AG08395 (cell line): ENCODE data around the gene ACTR1A.
A peak's percentile ranks its signal among the peaks of the same experiment; 100 is the strongest.

ENCODE experiments used
- DNase-seq: peaks from one replicate; pipeline ENCODE4 v3.0.0; 2012; ENCODE audit warnings: mixed read lengths, low spot score

ACTR1A gene

DNA sequence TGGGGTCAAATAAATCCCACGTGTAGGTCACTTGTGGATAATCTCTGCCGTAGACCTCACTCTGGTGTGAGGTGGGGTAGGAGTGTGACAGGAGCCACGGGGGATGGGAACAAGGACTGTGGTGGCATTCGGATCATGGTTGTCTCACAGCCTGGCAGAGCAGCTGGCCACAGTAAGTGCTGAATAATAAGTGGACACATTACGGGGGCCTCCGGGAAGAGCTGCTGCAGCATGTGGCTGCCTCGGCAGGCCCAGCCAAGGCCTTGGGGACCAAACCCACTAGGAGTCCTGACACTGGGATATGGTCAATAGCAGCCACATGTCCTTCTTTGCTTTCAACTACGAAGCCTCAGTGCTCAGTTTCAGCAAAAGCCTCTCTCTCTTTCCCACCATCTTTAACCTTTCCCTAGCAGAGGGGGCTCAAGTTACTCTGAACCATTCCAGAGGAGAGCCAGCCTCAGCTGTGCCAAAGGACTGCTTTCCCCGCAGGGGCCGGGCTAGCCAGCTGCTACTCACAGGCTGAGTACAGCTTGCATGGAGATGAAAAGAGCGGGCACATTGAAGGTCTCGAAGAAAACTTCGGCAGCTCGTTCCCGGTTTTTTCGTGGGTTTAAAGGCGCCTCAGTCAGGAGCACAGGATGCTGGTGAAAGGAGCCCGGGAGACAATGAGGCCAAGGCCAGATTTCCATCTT, 17.3 kb downstream of the ACTR1A start:
- DNase-seq, result no peak

DNA sequence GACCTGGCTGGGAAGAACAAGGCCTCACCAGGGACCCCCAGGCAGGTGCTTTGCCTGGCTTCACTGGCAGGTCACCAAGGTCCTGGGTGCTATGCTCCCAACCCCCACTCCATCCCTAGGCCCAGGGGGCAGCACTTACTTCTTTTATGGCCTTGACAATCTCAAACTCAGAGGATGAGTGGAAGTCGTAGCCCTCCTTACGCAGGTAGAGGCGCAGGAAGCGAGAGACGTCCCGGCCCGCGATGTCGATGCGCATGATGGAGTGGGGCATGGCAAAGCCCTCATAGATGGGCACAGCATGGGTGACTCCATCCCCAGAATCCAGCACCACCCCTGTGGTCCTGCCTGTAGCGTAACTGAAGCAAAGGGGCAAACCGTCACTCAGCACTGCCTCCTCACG, 18.5 kb downstream of the ACTR1A start:
- DNase-seq, result no peak

DNA sequence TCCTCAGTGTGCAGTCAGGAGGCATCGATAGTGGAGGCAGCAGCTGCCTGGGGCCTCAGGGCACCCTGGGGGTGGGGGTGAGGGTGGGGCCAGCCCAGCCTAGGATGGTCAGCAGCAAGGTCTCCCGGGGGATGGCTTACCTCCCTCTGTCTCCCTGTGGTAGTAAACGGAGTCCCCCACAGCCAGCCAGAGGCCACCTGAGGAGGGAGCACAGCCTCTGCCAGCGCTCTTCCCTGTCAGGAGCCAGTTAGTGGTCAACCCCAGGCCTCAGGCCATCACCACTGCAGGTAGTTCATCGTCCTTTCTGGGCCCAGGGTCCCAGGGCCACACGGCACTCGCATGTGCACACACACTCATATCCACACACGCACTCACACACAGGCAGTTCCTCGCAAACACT, 22.1 kb downstream of the ACTR1A start:
- no peak for DNase-seq

DNA sequence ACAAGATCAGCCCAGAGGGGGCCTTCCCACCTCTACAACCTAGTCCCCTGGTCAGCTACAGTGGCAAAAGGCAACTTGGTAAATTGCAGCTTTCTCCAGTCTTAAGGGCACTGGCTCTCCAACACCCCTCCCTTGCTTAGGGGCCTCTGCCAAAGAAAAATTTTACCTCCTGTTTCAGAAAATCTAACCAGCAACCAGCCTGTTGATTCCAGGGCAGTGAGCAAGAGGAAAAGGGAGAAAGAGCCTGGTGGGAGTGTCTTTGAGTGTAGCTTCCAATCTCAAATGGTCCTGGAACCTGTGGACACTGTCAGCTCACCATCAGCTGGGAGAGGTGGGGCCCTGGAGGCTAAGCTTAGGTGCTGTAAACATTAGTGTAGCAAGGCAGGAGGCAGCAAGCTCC, 22.9 kb downstream of the ACTR1A start:
- no peak for DNase-seq

DNA sequence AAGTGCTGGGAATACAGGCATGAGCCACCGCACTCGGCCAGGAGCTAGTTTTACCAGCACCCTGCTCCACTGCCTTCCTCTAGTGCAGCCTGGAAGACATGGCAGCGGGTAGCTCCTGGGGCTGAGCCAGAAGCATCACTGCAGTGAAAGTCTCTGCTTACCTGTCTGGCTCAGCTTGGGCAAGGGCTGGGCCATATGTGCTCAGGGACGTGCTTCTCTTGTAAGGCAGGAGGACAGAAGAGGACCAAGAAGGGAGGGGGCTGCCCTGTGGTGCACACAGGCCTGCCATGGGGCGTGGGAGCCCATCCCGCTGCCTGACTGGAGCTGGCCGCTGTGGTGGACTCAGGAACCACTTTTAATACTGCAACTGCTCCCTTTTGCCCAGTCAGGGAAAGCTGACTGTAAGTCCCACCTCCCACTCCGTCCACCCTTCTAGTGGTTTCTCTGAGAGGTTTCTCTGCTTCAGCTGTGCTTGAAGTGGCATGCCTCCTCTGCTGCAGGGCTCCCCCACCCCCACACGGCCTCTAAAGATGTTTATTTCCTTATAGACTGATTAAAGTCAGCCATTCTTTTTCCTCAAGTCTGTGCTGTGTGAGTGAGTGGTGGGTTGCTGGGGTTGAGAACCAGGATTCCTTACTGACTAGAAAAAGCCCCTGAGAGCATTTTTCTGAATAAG, 25.9 kb downstream of the ACTR1A start:
- no peak for DNase-seq

DNA sequence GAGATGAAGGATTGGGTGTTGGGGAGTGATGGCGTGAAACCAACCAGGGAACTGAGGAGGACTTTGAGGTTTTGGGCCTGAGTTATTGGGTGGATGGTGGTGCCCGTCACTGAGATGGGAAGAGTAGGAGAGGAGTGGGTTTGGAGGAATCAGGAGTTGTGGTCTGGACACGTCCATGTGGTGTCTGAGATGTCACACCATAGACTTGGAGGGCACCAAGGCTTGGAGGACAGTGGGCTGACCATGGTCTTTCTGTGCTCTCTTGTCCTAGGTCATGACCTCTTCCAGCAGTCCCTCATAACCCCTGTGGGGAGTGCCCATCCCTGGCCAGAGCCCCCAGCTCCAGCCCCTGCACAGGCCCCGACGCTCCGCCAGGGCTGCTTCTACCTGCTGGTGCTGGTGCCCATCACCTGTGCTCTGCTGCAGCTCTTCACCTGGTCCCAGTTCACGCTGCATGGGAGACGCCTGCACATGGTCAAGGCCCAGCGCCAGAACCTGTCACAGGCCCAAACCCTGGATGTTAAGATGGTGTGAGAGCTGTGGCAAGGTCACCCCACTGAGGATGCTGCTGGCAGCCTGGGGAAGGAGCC, 27.0 kb downstream of the ACTR1A start:
- DNase-seq, result no peak

DNA sequence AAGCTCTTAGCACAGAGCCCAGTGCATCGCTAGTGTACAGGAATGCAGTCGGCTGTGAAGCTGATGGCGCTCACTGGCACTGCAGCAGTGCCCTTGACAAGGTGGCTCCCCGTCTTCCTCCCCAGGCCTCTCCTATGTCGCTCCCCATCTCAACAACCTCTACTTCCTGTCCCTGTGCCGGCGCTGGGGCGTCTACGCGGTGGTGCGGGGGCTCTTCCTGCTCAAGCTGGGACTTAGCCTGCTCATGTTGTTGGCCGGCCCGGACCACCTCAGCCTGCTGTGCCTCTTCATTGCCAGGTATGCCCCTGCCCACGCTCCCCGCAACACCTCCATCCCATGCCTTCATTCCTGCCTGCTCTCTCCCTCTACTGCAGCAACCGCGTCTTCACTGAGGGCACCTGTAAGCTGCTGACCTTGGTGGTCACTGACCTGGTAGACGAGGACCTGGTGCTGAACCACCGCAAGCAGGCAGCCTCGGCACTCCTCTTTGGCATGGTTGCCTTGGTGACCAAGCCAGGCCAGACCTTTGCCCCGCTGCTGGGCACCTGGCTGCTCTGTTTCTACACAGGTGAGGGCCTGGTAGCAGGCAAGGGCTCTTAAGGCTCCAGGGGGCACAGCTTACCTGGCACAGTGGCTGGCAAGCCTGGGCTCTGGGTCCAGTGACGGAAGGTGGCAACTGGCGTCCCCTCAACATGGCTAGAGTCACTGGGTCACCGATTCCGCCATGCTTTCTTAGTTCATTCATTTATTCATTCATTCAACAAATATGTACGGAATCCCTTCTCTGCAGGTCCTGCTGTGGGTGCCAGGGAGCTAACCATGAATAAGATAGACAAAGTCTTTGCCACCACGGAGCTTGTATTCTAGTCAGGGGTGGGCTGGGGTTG, 28.8 kb downstream of the ACTR1A start:
- no peak for DNase-seq

DNA sequence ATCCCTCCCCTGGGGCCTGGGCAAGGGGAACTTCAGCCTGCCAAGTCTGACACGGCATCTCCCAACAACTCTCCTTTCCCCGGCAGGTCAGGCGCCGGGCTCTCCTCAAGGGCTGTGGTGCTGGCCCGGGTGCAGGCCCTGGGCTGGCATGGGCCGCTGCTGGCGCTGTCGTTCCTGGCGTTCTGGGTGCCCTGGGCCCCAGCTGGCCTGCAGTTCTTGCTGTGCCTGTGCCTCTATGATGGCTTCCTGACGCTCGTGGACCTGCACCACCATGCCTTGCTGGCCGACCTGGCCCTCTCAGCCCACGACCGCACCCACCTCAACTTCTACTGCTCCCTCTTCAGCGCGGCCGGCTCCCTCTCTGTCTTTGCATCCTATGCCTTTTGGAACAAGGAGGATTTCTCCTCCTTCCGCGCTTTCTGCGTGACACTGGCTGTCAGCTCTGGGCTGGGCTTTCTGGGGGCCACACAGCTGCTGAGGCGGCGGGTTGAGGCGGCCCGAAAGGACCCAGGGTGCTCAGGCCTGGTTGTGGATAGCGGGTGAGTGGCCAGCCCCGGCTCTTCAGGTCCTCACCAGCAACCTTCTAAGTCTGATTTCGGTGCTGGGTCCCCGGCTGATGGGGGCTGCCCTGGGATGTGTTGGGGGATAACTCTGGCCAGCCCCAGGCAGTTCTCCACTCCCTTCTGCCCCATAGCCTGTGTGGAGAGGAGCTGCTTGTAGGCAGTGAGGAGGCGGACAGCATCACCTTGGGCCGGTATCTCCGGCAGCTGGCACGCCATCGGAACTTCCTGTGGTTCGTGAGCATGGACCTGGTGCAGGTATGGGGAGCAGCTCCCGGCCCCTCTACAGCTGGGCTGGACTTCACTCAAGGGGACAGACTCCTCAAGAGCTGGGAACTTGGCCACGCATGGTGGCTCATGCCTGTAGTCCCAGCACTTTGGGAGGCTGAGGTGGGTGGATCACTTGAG, 31.6 kb downstream of the ACTR1A start:
- no peak for DNase-seq

DNA sequence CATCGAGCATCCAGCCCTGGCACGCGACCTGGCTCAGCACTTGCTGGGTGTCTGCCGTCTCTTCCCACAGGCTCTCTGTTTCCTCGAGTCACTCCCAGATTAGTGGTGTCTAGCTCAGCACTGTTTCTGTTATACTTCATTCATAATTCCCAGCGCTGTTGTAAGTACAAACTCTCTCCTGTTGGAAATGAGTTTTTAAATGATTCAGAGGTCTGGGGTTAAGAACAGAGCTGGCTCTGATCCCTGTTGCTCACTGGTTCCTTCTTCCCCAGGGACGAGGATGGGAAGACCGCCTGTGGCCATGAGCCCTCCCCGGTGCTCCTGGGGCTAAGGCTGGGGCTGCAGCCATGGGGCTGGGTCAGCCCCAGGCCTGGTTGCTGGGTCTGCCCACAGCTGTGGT, 33.8 kb downstream of the ACTR1A start:
- DNase-seq, result no peak

DNA sequence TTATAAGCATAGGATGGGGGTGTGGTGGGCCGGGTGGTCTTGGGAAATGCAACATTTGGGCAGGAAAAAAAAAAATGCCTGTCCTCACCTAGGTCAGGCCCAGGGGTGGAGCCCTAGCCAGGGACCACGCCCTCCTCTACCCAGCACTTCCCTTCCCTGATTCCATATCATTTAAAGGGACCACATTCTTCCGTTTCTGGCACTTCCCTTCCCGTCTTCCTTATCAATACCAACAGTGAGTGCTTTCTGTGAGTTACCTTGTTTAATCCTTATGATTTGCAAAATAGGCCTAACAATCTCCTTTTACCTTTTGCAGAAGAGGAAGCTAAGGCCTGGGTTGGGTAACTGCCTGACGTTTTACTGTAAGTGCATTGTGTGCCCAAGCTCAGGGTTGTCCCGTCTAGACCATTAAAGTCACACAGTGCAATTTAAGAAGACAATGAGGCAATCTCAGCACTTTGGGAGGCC, 34.5 kb downstream of the ACTR1A start:
- DNase-seq, result no peak

DNA sequence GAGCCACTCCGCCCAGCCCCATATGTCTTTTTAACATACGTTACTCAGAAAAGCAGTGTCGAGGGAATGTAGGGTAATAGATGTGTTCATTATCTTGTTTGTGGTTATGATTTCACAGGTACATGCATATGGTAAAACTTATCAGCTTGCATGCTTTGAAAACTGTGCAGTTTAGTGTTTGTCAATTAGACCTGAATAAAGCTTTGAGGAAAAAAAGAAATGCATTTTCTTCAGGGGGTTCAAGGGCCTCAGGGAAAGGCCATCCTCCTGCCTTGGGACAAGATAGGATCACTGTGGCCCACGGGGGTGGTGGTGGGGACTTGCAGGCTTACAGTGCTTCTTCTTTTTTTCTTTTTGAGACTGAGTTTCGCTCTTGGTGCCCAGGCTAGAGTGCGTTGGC, 35.2 kb downstream of the ACTR1A start:
- DNase-seq, result no peak

DNA sequence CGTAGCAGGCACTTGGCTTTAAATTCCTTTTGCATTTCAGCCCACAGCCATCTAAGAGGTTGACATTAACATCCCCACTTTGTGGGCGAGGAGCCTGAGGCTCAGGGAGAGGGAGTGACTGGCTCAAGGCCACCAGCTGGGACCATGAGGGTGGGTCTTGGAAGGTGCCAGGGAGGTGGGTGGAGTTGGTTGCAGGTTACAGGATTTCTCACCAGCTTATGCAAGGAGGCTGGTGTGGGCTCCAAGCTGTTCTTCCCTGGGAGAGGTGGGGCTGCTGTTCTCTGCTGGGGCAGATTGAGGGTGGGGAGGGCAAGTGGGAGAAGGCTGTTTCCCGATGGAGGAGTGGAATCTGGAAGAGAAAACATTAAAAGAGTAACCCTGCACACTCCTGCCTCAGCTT, 37.0 kb downstream of the ACTR1A start:
- DNase-seq, result no peak

DNA sequence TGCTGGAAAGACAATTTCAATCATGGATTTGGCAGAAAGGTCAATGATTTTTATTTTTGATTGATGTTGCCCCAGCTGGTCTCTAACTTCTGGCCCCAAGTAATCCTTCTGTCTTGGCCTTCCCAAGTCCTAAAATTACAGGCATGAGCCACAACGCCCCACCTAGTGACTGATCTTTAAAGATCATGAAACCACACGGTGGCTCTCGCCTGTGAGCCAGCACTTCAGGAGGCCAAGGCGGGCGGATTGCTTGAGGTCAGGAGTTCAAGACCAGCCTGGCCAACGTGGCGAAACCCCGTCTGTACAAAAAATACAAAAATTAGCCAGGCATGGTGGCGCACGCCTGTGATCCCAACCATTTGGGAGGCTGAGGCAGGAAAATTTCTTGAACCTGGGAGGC, 38.5 kb downstream of the ACTR1A start:
- no peak for DNase-seq

DNA sequence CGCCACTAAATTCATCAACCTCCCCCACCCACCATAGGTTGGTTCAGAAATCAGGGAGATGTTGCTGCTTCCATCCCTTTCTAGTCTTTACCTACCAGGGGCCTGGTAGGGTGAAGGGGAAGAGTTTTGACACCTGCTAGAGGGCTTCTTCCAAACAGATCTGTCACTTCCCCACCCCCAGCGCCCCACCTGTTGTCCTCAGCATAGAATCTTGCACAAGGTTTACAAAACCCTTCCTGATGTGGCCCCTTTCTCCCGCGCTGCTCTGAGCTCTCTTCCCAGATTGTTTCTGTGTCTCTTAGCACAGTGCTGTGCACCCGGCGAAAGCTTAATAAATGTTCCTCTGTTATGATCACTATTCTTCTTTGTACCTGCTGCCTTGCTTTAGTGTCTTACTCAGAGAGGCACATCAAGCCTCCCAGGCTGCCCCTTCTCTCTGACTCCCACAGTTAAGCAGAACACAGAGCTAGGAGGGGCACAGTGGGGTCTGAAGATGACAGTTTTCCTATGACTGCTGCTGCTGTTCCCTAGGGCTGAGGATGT, 39.9 kb downstream of the ACTR1A start:
- no peak for DNase-seq

DNA sequence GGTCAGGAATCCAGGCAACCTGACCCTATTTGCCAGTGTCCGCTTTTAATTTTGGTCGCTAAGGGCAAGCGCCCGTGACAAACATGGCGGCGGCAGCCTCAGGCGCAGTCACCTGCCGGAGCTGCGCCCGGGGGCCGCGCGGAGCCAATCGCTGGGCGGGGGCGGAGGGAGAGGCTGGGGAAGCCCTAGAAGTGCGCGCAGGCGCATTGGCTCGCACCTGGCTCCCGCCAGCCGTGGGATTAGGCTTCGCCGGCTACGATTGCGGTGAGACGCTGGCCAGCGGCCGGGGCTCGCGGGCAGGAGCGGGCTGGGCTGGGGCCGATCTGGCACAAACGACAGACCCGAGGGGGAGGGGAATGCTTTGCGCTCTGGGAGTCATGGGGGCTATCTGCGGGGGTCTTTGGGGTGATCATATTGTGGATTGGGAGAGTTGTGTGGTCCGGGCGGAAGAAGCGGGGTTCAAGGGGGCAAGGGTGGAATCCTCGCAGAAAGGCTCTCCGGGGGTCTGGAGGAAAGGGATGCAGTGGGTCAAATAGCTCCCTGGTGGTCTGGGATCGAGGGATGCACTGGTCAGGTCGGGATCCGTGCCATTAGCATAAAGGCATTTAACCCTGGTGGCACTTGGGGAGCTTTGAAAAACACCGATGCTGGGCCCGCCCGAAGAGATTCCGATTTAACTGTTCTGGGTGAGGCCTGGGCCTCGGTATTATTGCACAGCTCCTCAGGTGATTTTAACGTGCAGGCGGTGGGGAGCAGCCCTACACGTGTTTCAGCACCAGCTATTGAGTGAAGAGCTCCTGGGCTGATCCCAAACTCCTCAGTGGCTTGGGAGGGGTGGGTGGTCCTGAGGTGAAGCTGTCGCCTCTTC, 41.1 kb downstream of the ACTR1A start:
- DNase-seq, result peak; percentile 93

DNA sequence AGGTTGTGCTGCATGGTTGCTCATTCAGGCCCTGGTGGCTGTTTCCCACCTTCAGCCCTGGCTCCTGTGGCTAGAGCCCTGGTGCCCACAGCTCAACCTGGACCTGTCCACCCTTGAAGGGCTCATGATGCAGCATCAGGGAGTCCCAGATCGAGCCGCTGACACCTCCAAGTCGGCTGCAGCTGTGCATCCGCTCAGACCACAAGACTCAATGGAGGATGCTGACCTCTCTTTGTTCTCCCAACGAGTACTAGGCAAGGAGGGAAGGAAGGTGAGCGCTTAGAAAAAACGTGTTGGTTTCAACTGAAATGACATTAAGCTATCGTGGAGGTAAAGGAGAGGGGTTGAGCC, 41.7 kb downstream of the ACTR1A start:
- DNase-seq, result no peak

DNA sequence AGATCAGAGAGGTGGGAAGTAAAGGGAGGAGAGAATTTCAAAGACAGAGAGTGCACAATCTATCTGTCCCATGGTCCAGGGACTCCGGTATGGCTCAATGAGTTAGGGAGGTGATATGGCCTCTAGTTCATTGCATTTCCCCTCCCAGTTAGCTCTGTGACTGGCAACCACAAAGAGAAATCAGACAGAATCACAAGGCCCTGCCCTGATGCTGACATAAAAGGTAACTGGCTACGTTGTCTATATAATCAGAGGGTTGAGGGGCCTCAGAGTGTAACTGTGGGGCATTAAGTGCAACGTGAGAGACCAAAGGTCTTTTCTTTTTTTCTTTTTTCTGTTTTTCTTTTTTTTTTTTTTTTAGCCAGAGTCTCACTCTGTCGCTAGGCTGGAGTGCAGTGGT, 43.9 kb downstream of the ACTR1A start:
- no peak for DNase-seq

DNA sequence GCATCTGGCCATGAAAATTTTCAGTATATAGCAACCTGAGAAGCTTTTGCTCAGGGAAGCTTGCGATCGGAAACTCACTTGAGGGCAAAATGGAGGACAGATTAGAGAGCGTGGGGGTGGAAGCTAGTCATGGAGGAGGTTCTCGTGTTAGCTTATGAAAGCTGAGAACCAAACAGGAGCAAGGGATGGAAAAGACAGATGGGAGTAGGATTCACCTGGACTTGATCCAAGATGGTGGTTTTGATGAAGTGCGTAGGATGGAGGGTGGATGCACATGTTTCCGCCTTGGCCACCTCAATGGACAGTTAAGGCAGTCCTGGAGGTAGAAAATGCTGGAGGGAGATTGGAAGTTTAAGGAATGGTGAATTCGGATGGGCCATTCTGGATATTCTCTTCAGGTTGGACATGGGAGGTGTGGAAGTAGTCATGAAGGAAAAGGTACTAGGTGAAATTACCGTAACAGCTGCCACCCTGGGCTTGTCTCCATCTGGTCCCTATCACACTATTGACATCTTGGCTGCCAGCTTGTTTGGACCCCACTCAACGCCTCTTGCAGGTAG, 44.8 kb downstream of the ACTR1A start:
- DNase-seq, result no peak

DNA sequence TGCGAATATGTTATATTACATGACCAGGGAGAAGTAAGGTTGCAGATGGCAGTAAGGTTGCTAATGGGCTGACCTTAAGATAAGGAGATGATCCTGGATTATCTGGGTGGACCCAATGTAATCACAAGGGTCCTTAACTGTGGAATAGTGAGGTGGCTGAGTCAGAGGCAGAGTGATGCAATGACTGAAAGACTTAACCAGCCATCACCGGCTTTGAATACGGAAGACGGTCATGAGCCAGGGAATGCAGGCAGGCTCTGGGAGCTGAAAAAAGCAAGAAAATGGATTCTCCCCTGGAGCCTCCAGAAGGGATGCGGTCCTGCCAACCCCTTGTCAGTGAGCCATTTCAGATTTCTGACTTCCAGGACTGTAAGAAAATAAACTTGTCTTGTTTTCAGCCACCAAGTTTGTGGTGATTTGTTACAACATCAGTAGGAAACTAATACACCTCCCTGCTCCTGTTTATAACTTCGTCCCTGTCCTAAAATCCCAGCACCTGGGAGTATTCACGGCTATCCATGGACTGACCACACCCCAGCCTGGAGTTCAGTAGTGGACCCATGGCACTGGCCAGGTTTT, 46.5 kb downstream of the ACTR1A start:
- DNase-seq, result no peak
